K562 (cell line): ENCODE measurements around the gene ACBD4. TPM values are rescaled to one million over a fixed set of nuclear protein-coding genes. Genes with fewer than 3 reads are reported as not detected.
A peak's percentile ranks its signal among the peaks of the same experiment; 100 is the strongest.

Experiments
- DPF2 ChIP-seq: fragments of 450-650 bp; IDR thresholded peaks from 2 replicates; pipeline ENCODE4 v1.6.1; 2016
- HNRNPH1 ChIP-seq: fragments of 200-400 bp; formaldehyde crosslinking; optimal IDR thresholded peaks from 2 replicates; pipeline ENCODE3; 2017; ENCODE audit warnings: low read depth, mild to moderate bottlenecking, low read length, moderate library complexity
- HNRNPLL ChIP-seq: fragments of 200-400 bp; formaldehyde crosslinking; IDR thresholded peaks from 2 replicates; pipeline ENCODE4 v1.6.1; 2017; ENCODE audit warnings: low read length, low read depth, mild to moderate bottlenecking; ENCODE audit not compliant: poor library complexity, severe bottlenecking
- IRF2 ChIP-seq: sonication (generic); formaldehyde crosslinking; IDR thresholded peaks from 2 replicates; pipeline ENCODE4 v1.8.1; 2022; ENCODE audit warnings: mild to moderate bottlenecking, missing genetic modification reagents
- L3MBTL2 ChIP-seq: fragments of 450-650 bp; IDR thresholded peaks from 2 replicates; pipeline ENCODE4 v1.6.1; 2016; ENCODE audit warnings: mild to moderate bottlenecking, moderate library complexity
- MAFG ChIP-seq: fragments of 450-650 bp; conservative IDR thresholded peaks from 2 replicates; pipeline ENCODE4 v1.6.1; 2016; ENCODE audit warnings: missing genetic modification characterization, missing compliant biosample characterization
- MTA1 ChIP-seq: fragments of 450-650 bp; IDR thresholded peaks from 2 replicates; pipeline ENCODE4 v1.6.1; 2017; ENCODE audit warnings: borderline replicate concordance
- NCOA2 ChIP-seq, 2 experiments: fragments of 450-650 bp; IDR thresholded peaks; 2 replicates each; pipeline ENCODE4 v1.6.1; 2018; ENCODE audit warnings: mild to moderate bottlenecking in 2 of 2, moderate library complexity in 1 of 2; ENCODE audit not compliant: partially characterized antibody in 2 of 2
- POLR2AphosphoS2 ChIP-seq: IDR thresholded peaks from 2 replicates; pipeline ENCODE4 v1.6.1; 2012; ENCODE audit warnings: low read length, improper control_type of control experiment
- SP1 ChIP-seq: sonication (generic); formaldehyde crosslinking; IDR thresholded peaks from 2 replicates; pipeline ENCODE4 v1.8.1; 2022; ENCODE audit warnings: mild to moderate bottlenecking, missing genetic modification reagents
- TCF3 ChIP-seq: sonication (generic); formaldehyde crosslinking; IDR thresholded peaks from 2 replicates; pipeline ENCODE4 v1.4.0; 2020; ENCODE audit warnings: mild to moderate bottlenecking, missing genetic modification reagents
- TEAD1 ChIP-seq, 2 experiments: fragments of 450-650 bp in 1 of 2; sonication (generic) in 1 of 2; formaldehyde crosslinking; IDR thresholded peaks; 2 replicates each; pipeline versions ENCODE4 v1.4.0 to v1.8.0; 2020 to 2022; ENCODE audit warnings: mild to moderate bottlenecking in 2 of 2, missing genetic modification reagents in 1 of 2
- ZNF589 ChIP-seq: fragments of 200-800 bp; sonication (Bioruptor generic); IDR thresholded peaks from 2 replicates; pipeline ENCODE4 v1.6.1; 2016; ENCODE audit warnings: low read depth, missing genetic modification characterization, missing compliant biosample characterization
- polyA plus RNA-seq, 8 experiments: library from polyadenylated mRNA; depleted of rRNA in 4 of 8; stranded (reverse) in 5 of 8; unstranded in 3 of 8; fragments of >200 nt; fragmentation: Nextera tagmentation in 2 of 8; fragmentation: Illumina TruSeq in 1 of 8; extraction: Ambion mirVana in 2 of 8; extraction: Trizol in 1 of 8; gene quantifications; 2 replicates each; pipeline versions ENCODE4 v1.2.1 to v1.2.3, GENCODE V29; 2011 to 2014; ENCODE audit warnings: inconsistent platforms in 1 of 8, missing spikeins in 1 of 8
- total RNA-seq, 7 experiments: library from RNA; depleted of rRNA in 6 of 7; stranded (reverse); fragments of >200 nt in 6 of 7; fragmentation: Illumina TruSeq in 2 of 7; extraction: Trizol in 2 of 7; gene quantifications; 2 replicates each; pipeline versions ENCODE4 v1.2.1 to v1.2.3, GENCODE V29; 2011 to 2021; ENCODE audit warnings: low replicate concordance in 1 of 7
- TF ChIP-seq, protein P1 (sequence below): fragments of 450-650 bp; formaldehyde crosslinking; IDR thresholded peaks from 2 replicates; pipeline ENCODE4 v1.4.0; 2020; ENCODE audit warnings: mild to moderate bottlenecking, moderate library complexity
- TF ChIP-seq, protein P2 (sequence below): fragments of 450-650 bp; IDR thresholded peaks from 2 replicates; pipeline ENCODE4 v1.6.1; 2016; ENCODE audit warnings: low read depth, mild to moderate bottlenecking, moderate library complexity
- TF ChIP-seq, protein P3 (sequence below): fragments of 250-450 bp; sonication (Bioruptor Pico); IDR thresholded peaks from 2 replicates; pipeline ENCODE4 v1.5.0; 2021
- TF ChIP-seq, protein P4 (sequence below): fragments of 250-450 bp; sonication (Bioruptor Pico); IDR thresholded peaks from 2 replicates; pipeline ENCODE4 v1.4.0; 2020; ENCODE audit warnings: mild to moderate bottlenecking, moderate library complexity
- TF ChIP-seq, protein P5 (sequence below): fragments of 450-650 bp; IDR thresholded peaks from 2 replicates; pipeline ENCODE4 v1.6.1; 2017; ENCODE audit warnings: mild to moderate bottlenecking, moderate library complexity
- TF ChIP-seq, protein P6 (sequence below): fragments of 250-450 bp; sonication (Bioruptor Pico); IDR thresholded peaks from 2 replicates; pipeline ENCODE4 v1.4.0; 2020; ENCODE audit warnings: mild to moderate bottlenecking, moderate library complexity

ACBD4 gene
- total and polyA plus RNA-seq, 9 of the 15 experiments (the other 6 are each of a cell fraction or from before 2014, with no cell fraction given) = 0.14 to 6.9 (median 4.6) TPM

DNA sequence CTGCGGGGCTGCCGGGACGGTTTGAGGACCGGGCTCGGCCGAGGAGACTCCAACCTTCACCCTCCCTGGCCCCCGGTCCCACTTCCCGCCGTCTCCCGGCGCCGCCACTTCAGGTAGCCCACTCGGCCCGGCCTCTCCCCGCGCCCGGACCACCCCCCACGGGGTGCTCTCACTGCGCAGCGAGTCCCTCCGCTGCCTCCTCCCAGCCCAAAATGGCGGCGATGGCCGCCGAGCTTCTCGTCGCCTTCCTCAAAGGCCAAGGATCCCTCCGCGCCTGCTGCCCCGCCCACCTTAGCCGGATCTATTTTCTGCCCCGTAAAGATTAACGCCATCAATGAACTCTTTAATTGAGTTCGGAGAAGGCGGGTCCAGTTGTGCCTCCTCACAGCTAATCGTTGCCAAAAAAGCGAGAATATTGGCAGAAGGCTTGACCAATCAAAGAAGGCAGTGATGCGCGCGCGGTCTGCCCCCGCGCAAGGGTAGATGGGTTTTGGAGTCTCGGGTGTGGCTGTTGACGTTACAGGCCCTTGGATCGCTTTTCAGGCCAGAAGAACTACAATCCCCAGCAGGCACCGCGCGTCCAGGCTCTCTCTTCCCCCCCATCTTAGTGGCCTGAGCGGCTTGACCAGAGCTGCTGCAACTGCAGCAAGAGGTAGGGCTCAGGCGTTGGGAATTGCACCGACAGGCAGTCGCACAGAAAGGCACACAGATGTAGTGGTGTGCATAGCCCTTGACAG, 26.0 kb downstream of the ACBD4 start, which contains the start of gene HEXIM2 (continued):
- TF ChIP-seq, protein P1, sequence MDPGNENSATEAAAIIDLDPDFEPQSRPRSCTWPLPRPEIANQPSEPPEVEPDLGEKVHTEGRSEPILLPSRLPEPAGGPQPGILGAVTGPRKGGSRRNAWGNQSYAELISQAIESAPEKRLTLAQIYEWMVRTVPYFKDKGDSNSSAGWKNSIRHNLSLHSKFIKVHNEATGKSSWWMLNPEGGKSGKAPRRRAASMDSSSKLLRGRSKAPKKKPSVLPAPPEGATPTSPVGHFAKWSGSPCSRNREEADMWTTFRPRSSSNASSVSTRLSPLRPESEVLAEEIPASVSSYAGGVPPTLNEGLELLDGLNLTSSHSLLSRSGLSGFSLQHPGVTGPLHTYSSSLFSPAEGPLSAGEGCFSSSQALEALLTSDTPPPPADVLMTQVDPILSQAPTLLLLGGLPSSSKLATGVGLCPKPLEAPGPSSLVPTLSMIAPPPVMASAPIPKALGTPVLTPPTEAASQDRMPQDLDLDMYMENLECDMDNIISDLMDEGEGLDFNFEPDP = no peak
- TF ChIP-seq, protein P2, sequence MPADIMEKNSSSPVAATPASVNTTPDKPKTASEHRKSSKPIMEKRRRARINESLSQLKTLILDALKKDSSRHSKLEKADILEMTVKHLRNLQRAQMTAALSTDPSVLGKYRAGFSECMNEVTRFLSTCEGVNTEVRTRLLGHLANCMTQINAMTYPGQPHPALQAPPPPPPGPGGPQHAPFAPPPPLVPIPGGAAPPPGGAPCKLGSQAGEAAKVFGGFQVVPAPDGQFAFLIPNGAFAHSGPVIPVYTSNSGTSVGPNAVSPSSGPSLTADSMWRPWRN = no peak
- TF ChIP-seq, protein P3, sequence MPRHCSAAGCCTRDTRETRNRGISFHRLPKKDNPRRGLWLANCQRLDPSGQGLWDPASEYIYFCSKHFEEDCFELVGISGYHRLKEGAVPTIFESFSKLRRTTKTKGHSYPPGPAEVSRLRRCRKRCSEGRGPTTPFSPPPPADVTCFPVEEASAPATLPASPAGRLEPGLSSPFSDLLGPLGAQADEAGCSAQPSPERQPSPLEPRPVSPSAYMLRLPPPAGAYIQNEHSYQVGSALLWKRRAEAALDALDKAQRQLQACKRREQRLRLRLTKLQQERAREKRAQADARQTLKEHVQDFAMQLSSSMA (CRISPR knock-in tag) = peak; percentile 89
- TF ChIP-seq, protein P4, sequence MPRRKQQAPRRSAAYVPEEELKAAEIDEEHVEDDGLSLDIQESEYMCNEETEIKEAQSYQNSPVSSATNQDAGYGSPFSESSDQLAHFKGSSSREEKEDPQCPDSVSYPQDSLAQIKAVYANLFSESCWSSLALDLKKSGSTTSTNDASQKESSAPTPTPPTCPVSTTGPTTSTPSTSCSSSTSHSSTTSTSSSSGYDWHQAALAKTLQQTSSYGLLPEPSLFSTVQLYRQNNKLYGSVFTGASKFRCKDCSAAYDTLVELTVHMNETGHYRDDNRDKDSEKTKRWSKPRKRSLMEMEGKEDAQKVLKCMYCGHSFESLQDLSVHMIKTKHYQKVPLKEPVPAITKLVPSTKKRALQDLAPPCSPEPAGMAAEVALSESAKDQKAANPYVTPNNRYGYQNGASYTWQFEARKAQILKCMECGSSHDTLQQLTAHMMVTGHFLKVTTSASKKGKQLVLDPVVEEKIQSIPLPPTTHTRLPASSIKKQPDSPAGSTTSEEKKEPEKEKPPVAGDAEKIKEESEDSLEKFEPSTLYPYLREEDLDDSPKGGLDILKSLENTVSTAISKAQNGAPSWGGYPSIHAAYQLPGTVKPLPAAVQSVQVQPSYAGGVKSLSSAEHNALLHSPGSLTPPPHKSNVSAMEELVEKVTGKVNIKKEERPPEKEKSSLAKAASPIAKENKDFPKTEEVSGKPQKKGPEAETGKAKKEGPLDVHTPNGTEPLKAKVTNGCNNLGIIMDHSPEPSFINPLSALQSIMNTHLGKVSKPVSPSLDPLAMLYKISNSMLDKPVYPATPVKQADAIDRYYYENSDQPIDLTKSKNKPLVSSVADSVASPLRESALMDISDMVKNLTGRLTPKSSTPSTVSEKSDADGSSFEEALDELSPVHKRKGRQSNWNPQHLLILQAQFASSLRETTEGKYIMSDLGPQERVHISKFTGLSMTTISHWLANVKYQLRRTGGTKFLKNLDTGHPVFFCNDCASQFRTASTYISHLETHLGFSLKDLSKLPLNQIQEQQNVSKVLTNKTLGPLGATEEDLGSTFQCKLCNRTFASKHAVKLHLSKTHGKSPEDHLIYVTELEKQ (CRISPR knock-in tag) = no peak
- TF ChIP-seq ZNF589 (peak; percentile 82; the same call in 1 of the 2 replicates), SP1 (CRISPR knock-in tag) (peak; percentile 100), IRF2 (no peak), DPF2 (no peak), HNRNPH1 (no peak), NCOA2 (IDR thresholded peaks at IDR 0.05; ENCODE audit: partially characterized antibody in 2 of 2) (no peak), HNRNPLL (no peak), TCF3 (no peak), TEAD1 (CRISPR knock-in tag; IDR thresholded peaks at IDR 0.05) (peak in 1 of 2 experiments; percentile 72; a peak in 2 of 4 replicates), POLR2AphosphoS2 (no peak), MTA1 (no peak), MAFG (no peak), L3MBTL2 (no peak)
- TF ChIP-seq, protein P5, sequence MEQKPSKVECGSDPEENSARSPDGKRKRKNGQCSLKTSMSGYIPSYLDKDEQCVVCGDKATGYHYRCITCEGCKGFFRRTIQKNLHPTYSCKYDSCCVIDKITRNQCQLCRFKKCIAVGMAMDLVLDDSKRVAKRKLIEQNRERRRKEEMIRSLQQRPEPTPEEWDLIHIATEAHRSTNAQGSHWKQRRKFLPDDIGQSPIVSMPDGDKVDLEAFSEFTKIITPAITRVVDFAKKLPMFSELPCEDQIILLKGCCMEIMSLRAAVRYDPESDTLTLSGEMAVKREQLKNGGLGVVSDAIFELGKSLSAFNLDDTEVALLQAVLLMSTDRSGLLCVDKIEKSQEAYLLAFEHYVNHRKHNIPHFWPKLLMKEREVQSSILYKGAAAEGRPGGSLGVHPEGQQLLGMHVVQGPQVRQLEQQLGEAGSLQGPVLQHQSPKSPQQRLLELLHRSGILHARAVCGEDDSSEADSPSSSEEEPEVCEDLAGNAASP = no peak
- TF ChIP-seq, protein P6, sequence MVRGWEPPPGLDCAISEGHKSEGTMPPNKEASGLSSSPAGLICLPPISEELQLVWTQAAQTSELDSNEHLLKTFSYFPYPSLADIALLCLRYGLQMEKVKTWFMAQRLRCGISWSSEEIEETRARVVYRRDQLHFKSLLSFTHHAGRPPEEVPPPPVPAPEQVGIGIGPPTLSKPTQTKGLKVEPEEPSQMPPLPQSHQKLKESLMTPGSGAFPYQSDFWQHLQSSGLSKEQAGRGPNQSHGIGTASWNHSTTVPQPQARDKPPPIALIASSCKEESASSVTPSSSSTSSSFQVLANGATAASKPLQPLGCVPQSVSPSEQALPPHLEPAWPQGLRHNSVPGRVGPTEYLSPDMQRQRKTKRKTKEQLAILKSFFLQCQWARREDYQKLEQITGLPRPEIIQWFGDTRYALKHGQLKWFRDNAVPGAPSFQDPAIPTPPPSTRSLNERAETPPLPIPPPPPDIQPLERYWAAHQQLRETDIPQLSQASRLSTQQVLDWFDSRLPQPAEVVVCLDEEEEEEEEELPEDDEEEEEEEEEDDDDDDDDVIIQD (CRISPR knock-in tag) = no peak
